MCF 10A (cell line): Measurements from ENCODE around the gene UBAC2. TPM values are rescaled to one million over a fixed set of nuclear protein-coding genes. Genes with fewer than 3 reads are reported as not detected.

Source experiments
- BruUV-seq: library from RNA; stranded (reverse); fragments of 400-500 nt; replicated peaks from 2 replicates; lab custom pipeline; 2021; lab: Mats Ljungman, UMichigan
- CTCF ChIA-PET: fragments of 300-600 bp; sonication (Branson Sonifier 250); formaldehyde crosslinking; extraction: SDS; loops from one replicate; lab custom pipeline; 2021; ENCODE audit warnings: antibody characterized with exemption, inconsistent platforms; lab: Yijun Ruan, JAX
- POLR2A ChIA-PET: fragments of 300-600, 350-650 bp; sonication (Branson Sonifier 250); formaldehyde crosslinking; extraction: SDS; loops from one replicate; lab custom pipeline; 2020; ENCODE audit warnings: antibody characterized with exemption, inconsistent platforms; lab: Yijun Ruan, JAX
- DNase-seq: peaks from one replicate; pipeline ENCODE4 v3.0.0-alpha.2; 2018; ENCODE audit not compliant: unreplicated experiment
- H3K27ac Mint-ChIP-seq: one replicate; pipeline ENCODE4 v1.8.0; 2022; ENCODE audit warnings: mild to moderate bottlenecking, low read depth, mixed read lengths; ENCODE audit not compliant: unreplicated experiment
- H3K27me3 Mint-ChIP-seq: one replicate; pipeline ENCODE4 v1.8.0; 2022; ENCODE audit warnings: mixed read lengths; ENCODE audit not compliant: insufficient read depth, unreplicated experiment
- H3K36me3 Mint-ChIP-seq: one replicate; pipeline ENCODE4 v1.8.0; 2022; ENCODE audit warnings: mild to moderate bottlenecking, moderate library complexity, mixed read lengths; ENCODE audit not compliant: insufficient read depth, unreplicated experiment
- H3K4me1 Mint-ChIP-seq: one replicate; pipeline ENCODE4 v1.8.0; 2022; ENCODE audit warnings: mixed read lengths; ENCODE audit not compliant: insufficient read depth, unreplicated experiment
- H3K4me3 Mint-ChIP-seq: one replicate; pipeline ENCODE4 v1.8.0; 2022; ENCODE audit warnings: mild to moderate bottlenecking, moderate library complexity, mixed read lengths; ENCODE audit not compliant: unreplicated experiment
- H3K9me3 Mint-ChIP-seq: one replicate; pipeline ENCODE4 v1.8.0; 2022; ENCODE audit warnings: mixed read lengths; ENCODE audit not compliant: unreplicated experiment
- CTCF ChIP-seq: fragments of 200-600 bp; IDR thresholded peaks from one replicate; pipeline ENCODE4 v1.8.0; 2022; ENCODE audit warnings: antibody characterized with exemption, mild to moderate bottlenecking; ENCODE audit not compliant: unreplicated experiment
- intact Hi-C: fragments of 100-400 bp; cut with micrococcal nuclease; formaldehyde crosslinking; loops from 2 replicates; pipeline ENCODE4 v1.14.1; 2022
- total RNA-seq: library from RNA; stranded (reverse); gene quantifications from 2 replicates; pipeline ENCODE4 v1.2.3, GENCODE V29; 2022

Gene UBAC2
- total RNA-seq, 1 experiment from 2014 or later = 74.7 TPM

GRCh38 chr13:99275093-99275469, 74.4 kb downstream of the UBAC2 start:
- ChIA-PET CTCF (interaction anchor here (1.0 to 2.8 kb wide), 4 partner anchors 9 to 340 kb away, joined by 3 to 14 read pairs (median 13); no protein-coding TSS in a partner anchor), POLR2A (no interaction called here)
- intact Hi-C loops = no loop called here
- Mint-ChIP-seq H3K4me3 (no peak overlapping the region), H3K27me3 (no peaks in the 10 kb centered on the region), H3K9me3 (no peaks in the 10 kb centered on the region), H3K4me1 (peaks cover 14% of the 10 kb centered on the region), H3K27ac (no peak overlapping the region), H3K36me3 (peaks cover 44% of the 10 kb centered on the region)
- DNase-seq = peak; percentile 14
- BruUV-seq = no TSS peak
- TF ChIP-seq CTCF = no peak

- intact Hi-C loops = no loop called here
- TF ChIP-seq CTCF = no peak
- POLR2A ChIA-PET = no interaction called here
- CTCF ChIA-PET = interaction anchor here (1.1 to 1.8 kb wide), 3 partner anchors 32 to 161 kb away, joined by 3 to 8 read pairs (median 4); no protein-coding TSS in a partner anchor
- Mint-ChIP-seq H3K4me1 (peaks cover 20% of the 10 kb centered on the region), H3K36me3 (peaks cover 39% of the 10 kb centered on the region), H3K4me3 (no peak overlapping the region), H3K27me3 (no peaks in the 10 kb centered on the region), H3K9me3 (no peaks in the 10 kb centered on the region), H3K27ac (no peak overlapping the region)
- DNase-seq = no peak
- no TSS peak for BruUV-seq
Measured at GRCh38 chr13:99276706-99277105, 76.1 kb downstream of the UBAC2 start.

GRCh38 chr13:99277629-99278028, 77.0 kb downstream of the UBAC2 start:
- no peaks in the 10 kb centered on the region for H3K9me3 Mint-ChIP-seq
- H3K27me3 Mint-ChIP-seq = no peaks in the 10 kb centered on the region
- no TSS peak for BruUV-seq
- DNase-seq = peak; percentile 33
- TF ChIP-seq CTCF = no peak
- intact Hi-C loops = no loop called here
- H3K4me3 Mint-ChIP-seq = no peak overlapping the region
- H3K27ac Mint-ChIP-seq = no peak overlapping the region
- POLR2A ChIA-PET = no interaction called here
- H3K36me3 Mint-ChIP-seq = peaks cover 33% of the 10 kb centered on the region
- H3K4me1 Mint-ChIP-seq = peaks cover 20% of the 10 kb centered on the region
- CTCF ChIA-PET = interaction anchor here (0.7 to 3.7 kb wide), 3 partner anchors 8 to 15 kb away, joined by 3 to 28 read pairs (median 3); no protein-coding TSS in a partner anchor

GRCh38 chr13:99278200-99278599, 77.5 kb downstream of the UBAC2 start:
- no peak for TF ChIP-seq CTCF
- intact Hi-C loops = no loop called here
- no peak overlapping the region for H3K4me3 Mint-ChIP-seq
- H3K4me1 Mint-ChIP-seq = peaks cover 20% of the 10 kb centered on the region
- no peak for DNase-seq
- H3K9me3 Mint-ChIP-seq = no peaks in the 10 kb centered on the region
- H3K27me3 Mint-ChIP-seq = no peaks in the 10 kb centered on the region
- H3K36me3 Mint-ChIP-seq = peaks cover 29% of the 10 kb centered on the region
- CTCF ChIA-PET = interaction anchor here (0.7 to 3.7 kb wide), 4 partner anchors 8 to 158 kb away, joined by 3 to 28 read pairs (median 5); no protein-coding TSS in a partner anchor
- POLR2A ChIA-PET = interaction anchor here (0.7 to 1.8 kb wide), 2 partner anchors 9 to 54 kb away, joined by 3 to 6 read pairs; no protein-coding TSS in a partner anchor
- no peak overlapping the region for H3K27ac Mint-ChIP-seq
- BruUV-seq = no TSS peak
